SK-N-SH (cell line): ENCODE results near the gene MKRN2. TPM values are rescaled to one million over a fixed set of nuclear protein-coding genes. Genes with fewer than 3 reads are reported as not detected.

Experiments used
- CTCF ChIA-PET: fragments of 300-600, 350-600 bp; formaldehyde crosslinking; extraction: SDS; loops from one replicate; lab custom pipeline; 2021; lab: Yijun Ruan, JAX
- POLR2A ChIA-PET: fragments of 350-600 bp; sonication (Branson Sonifier 250); formaldehyde crosslinking; extraction: SDS; loops from one replicate; lab custom pipeline; 2020; ENCODE audit warnings: antibody characterized with exemption, inconsistent platforms; lab: Yijun Ruan, JAX
- DNase-seq: peaks from one replicate; pipeline ENCODE4 v3.0.0; 2012
- H2AFZ ChIP-seq: fragments of 200-600 bp; sonication (generic); 2 replicates; pipeline ENCODE4 v1.8.1; 2016; ENCODE audit warnings: antibody characterized with exemption, mild to moderate bottlenecking, low read depth
- H3F3A ChIP-seq: fragments of 200-600 bp; sonication (generic); replicated peaks from 2 replicates; pipeline ENCODE3; 2016; ENCODE audit warnings: antibody characterized with exemption, mild to moderate bottlenecking; ENCODE audit not compliant: insufficient read depth
- H3K27ac ChIP-seq, 2 experiments: fragments of 200-500 bp in 1 of 2; fragments of 200-600 bp in 1 of 2; sonication (Bioruptor generic) in 1 of 2; sonication (generic), shearing (Covaris generic) in 1 of 2; 2 replicates each; pipeline versions ENCODE4 v1.5.1 to v1.6.1; 2014 to 2016; ENCODE audit warnings: low read depth in 2 of 2, inconsistent platforms in 1 of 2, low read length in 1 of 2, mild to moderate bottlenecking in 1 of 2, mixed read lengths in 1 of 2
- H3K27me3 ChIP-seq: fragments of 200-600 bp; sonication (generic), shearing (Covaris generic); 2 replicates; pipeline ENCODE4 v1.6.1; 2016; ENCODE audit warnings: mixed run types; ENCODE audit not compliant: insufficient read depth
- H3K36me3 ChIP-seq, 2 experiments: fragments of 200-500 bp in 1 of 2; fragments of 200-600 bp in 1 of 2; sonication (Bioruptor generic) in 1 of 2; sonication (generic) in 1 of 2; replicated peaks in 1 of 2; 2 replicates each; pipeline versions ENCODE3 to v1.5.1; 2014 to 2016; ENCODE audit warnings: low read length in 1 of 2, mild to moderate bottlenecking in 1 of 2; ENCODE audit not compliant: insufficient read depth in 2 of 2, control insufficient read depth in 1 of 2
- H3K4me1 ChIP-seq, 2 experiments: fragments of 200-500 bp in 1 of 2; fragments of 200-600 bp in 1 of 2; sonication (Bioruptor generic) in 1 of 2; sonication (generic), shearing (Covaris generic) in 1 of 2; 2 replicates each; pipeline versions ENCODE4 v1.5.1 to v1.6.1; 2014 to 2016; ENCODE audit warnings: low read depth in 1 of 2, low read length in 1 of 2, mixed run types in 1 of 2; ENCODE audit not compliant: insufficient read depth in 2 of 2, control insufficient read depth in 1 of 2
- H3K4me2 ChIP-seq: fragments of 200-600 bp; sonication (generic), shearing (Covaris generic); 2 replicates; pipeline ENCODE4 v1.6.1; 2017; ENCODE audit warnings: mixed run types
- H3K4me3 ChIP-seq, 2 experiments: fragments of 200-500 bp in 1 of 2; fragments of 200-600 bp in 1 of 2; sonication (Bioruptor generic) in 1 of 2; sonication (generic), shearing (Covaris generic) in 1 of 2; 2 replicates each; pipeline versions ENCODE4 v1.5.1 to v1.8.1; 2014 to 2016; ENCODE audit warnings: low read depth in 2 of 2, inconsistent platforms in 1 of 2, low read length in 1 of 2, mild to moderate bottlenecking in 1 of 2, mixed read lengths in 1 of 2, moderate library complexity in 1 of 2
- H3K79me2 ChIP-seq: fragments of 200-600 bp; sonication (generic); 2 replicates; pipeline ENCODE4 v1.8.1; 2017; ENCODE audit warnings: mild to moderate bottlenecking; ENCODE audit not compliant: insufficient read depth
- H3K9ac ChIP-seq: fragments of 200-600 bp; sonication (generic); 2 replicates; pipeline ENCODE4 v1.6.1; 2017; ENCODE audit warnings: mixed run types
- H3K9me2 ChIP-seq: fragments of 200-600 bp; sonication (generic); 2 replicates; pipeline ENCODE4 v1.6.1; 2017; ENCODE audit warnings: mixed run types
- H3K9me3 ChIP-seq: fragments of 200-600 bp; sonication (generic); 2 replicates; pipeline ENCODE4 v1.6.1; 2017; ENCODE audit warnings: mixed run types, mild to moderate bottlenecking, moderate library complexity
- H4K20me1 ChIP-seq: fragments of 200-600 bp; sonication (generic); 2 replicates; pipeline ENCODE4 v1.6.1; 2017; ENCODE audit warnings: mild to moderate bottlenecking, mixed run types; ENCODE audit not compliant: insufficient read depth
- CHD2 ChIP-seq: fragments of 150-350 bp; IDR thresholded peaks from 2 replicates; pipeline ENCODE4 v1.6.1; 2018; ENCODE audit warnings: low read length; ENCODE audit not compliant: partially characterized antibody
- ELF1 ChIP-seq: IDR thresholded peaks from 2 replicates; pipeline ENCODE4 v1.4.0; 2012
- EP300 ChIP-seq, 2 experiments: IDR thresholded peaks; 2 replicates each; pipeline versions ENCODE4 v1.4.0 to v1.6.1; 2012; ENCODE audit warnings: borderline replicate concordance in 1 of 2, low read depth in 1 of 2, low read length in 1 of 2
- EZH2phosphoT487 ChIP-seq: fragments of 200-600 bp; sonication (generic); IDR thresholded peaks from 2 replicates; pipeline ENCODE4 v1.6.1; 2017; ENCODE audit warnings: low read depth, mixed run types, mild to moderate bottlenecking, antibody characterized with exemption, moderate library complexity, borderline replicate concordance
- FOSL2 ChIP-seq: IDR thresholded peaks from 2 replicates; pipeline ENCODE4 v1.4.0; 2012; ENCODE audit warnings: low read depth, mild to moderate bottlenecking, moderate library complexity, borderline replicate concordance
- FOXJ3 ChIP-seq: sonication (generic); formaldehyde crosslinking; IDR thresholded peaks from 2 replicates; pipeline ENCODE4 v1.5.1; 2020; ENCODE audit warnings: mild to moderate bottlenecking, missing genetic modification reagents
- FOXM1 ChIP-seq: IDR thresholded peaks from 2 replicates; pipeline ENCODE4 v1.4.0; 2012; ENCODE audit warnings: low read depth, mild to moderate bottlenecking
- MEF2A ChIP-seq: IDR thresholded peaks from 2 replicates; pipeline ENCODE4 v1.4.0; 2012; ENCODE audit warnings: low read depth, borderline replicate concordance
- MXI1 ChIP-seq: IDR thresholded peaks from 2 replicates; pipeline ENCODE4 v1.6.1; 2012; ENCODE audit warnings: mild to moderate bottlenecking, low read depth, low read length, improper control_type of control experiment
- POLR2AphosphoS5 ChIP-seq: IDR thresholded peaks from 2 replicates; pipeline ENCODE4 v1.6.1; 2012; ENCODE audit warnings: low read depth, low read length
- RAD21 ChIP-seq: IDR thresholded peaks from 2 replicates; pipeline ENCODE4 v1.6.1; 2012; ENCODE audit warnings: mild to moderate bottlenecking, low read length
- RCOR1 ChIP-seq: fragments of 150-350 bp; IDR thresholded peaks from 2 replicates; pipeline ENCODE4 v1.6.1; 2017; ENCODE audit warnings: antibody characterized with exemption, low read length
- RFX5 ChIP-seq: IDR thresholded peaks from 2 replicates; pipeline ENCODE4 v1.6.1; 2012; ENCODE audit warnings: mild to moderate bottlenecking, improper control_type of control experiment, low read length
- SIN3A ChIP-seq: IDR thresholded peaks from 2 replicates; pipeline ENCODE4 v1.6.1; 2012; ENCODE audit warnings: low read depth, mild to moderate bottlenecking, low read length, moderate library complexity, borderline replicate concordance
- SMC3 ChIP-seq: IDR thresholded peaks from 2 replicates; pipeline ENCODE4 v1.6.1; 2012; ENCODE audit warnings: low read depth, low read length, improper control_type of control experiment
- TEAD4 ChIP-seq: IDR thresholded peaks from 2 replicates; pipeline ENCODE4 v1.4.0; 2012; ENCODE audit warnings: mild to moderate bottlenecking, borderline replicate concordance; ENCODE audit not compliant: insufficient read depth
- USF1 ChIP-seq: IDR thresholded peaks from 2 replicates; pipeline ENCODE4 v1.4.0; 2012; ENCODE audit warnings: low read depth, borderline replicate concordance
- YY1 ChIP-seq: IDR thresholded peaks from 2 replicates; pipeline ENCODE4 v1.4.0; 2012; ENCODE audit warnings: low read depth, mild to moderate bottlenecking
- WGBS: methylation state at CpG from one replicate; pipeline ENCODE4 v1.1.6; 2017; ENCODE audit warnings: low lambda C conversion rate; 5-methylcytosine and 5-hydroxymethylcytosine counted together
- polyA plus RNA-seq, 3 experiments: library from polyadenylated mRNA; depleted of rRNA; stranded (reverse); fragments of >200 nt; gene quantifications; 2 replicates each; pipeline ENCODE4 v1.2.3, GENCODE V29; 2012
- TF ChIP-seq, protein P1 (sequence below): IDR thresholded peaks from 2 replicates; pipeline ENCODE4 v1.4.0; 2012; ENCODE audit warnings: low read depth, borderline replicate concordance
- TF ChIP-seq, protein P2 (sequence below): IDR thresholded peaks from 2 replicates; pipeline ENCODE4; 2012
- TF ChIP-seq, protein P3 (sequence below): IDR thresholded peaks from 2 replicates; pipeline ENCODE4 v1.4.0; 2012; ENCODE audit warnings: low read depth

MKRN2 gene
- polyA plus RNA-seq, 1 of the 3 experiments (the other 2 are of a cell fraction) = 29.8 TPM

- no peak overlapping the region for H3K9ac ChIP-seq
- no peaks in the 10 kb centered on the region for H3K4me1 ChIP-seq
- POLR2A ChIA-PET = no interaction called here
- CTCF ChIA-PET = no interaction called here
- TF ChIP-seq MEF2A (no peak), RCOR1 (no peak)
- TF ChIP-seq, protein P1, sequence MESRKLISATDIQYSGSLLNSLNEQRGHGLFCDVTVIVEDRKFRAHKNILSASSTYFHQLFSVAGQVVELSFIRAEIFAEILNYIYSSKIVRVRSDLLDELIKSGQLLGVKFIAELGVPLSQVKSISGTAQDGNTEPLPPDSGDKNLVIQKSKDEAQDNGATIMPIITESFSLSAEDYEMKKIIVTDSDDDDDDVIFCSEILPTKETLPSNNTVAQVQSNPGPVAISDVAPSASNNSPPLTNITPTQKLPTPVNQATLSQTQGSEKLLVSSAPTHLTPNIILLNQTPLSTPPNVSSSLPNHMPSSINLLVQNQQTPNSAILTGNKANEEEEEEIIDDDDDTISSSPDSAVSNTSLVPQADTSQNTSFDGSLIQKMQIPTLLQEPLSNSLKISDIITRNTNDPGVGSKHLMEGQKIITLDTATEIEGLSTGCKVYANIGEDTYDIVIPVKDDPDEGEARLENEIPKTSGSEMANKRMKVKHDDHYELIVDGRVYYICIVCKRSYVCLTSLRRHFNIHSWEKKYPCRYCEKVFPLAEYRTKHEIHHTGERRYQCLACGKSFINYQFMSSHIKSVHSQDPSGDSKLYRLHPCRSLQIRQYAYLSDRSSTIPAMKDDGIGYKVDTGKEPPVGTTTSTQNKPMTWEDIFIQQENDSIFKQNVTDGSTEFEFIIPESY = no peak
- DNase-seq = no peak
- H4K20me1 ChIP-seq = peaks cover 3% of the 10 kb centered on the region; the same call in 1 of the 2 replicates
- H3K79me2 ChIP-seq = no peaks in the 10 kb centered on the region
- H3K27ac ChIP-seq = no peak overlapping the region
- WGBS = 97% methylated on average over 6 of the region's 6 CpGs
- H3K27me3 ChIP-seq = no peaks in the 10 kb centered on the region
- H3F3A ChIP-seq = peaks cover 10% of the 10 kb centered on the region
- H2AFZ ChIP-seq = no peak overlapping the region
- H3K4me3 ChIP-seq = no peak overlapping the region
- H3K36me3 ChIP-seq = peaks cover 51 to 58% of the 10 kb centered on the region in 2 experiments
- H3K4me2 ChIP-seq = no peak overlapping the region
- no peaks in the 10 kb centered on the region for H3K9me3 ChIP-seq
- no peaks in the 10 kb centered on the region for H3K9me2 ChIP-seq
Observed at GRCh38 chr3:12591456-12591855, 34.6 kb downstream of the MKRN2 start.

DNA sequence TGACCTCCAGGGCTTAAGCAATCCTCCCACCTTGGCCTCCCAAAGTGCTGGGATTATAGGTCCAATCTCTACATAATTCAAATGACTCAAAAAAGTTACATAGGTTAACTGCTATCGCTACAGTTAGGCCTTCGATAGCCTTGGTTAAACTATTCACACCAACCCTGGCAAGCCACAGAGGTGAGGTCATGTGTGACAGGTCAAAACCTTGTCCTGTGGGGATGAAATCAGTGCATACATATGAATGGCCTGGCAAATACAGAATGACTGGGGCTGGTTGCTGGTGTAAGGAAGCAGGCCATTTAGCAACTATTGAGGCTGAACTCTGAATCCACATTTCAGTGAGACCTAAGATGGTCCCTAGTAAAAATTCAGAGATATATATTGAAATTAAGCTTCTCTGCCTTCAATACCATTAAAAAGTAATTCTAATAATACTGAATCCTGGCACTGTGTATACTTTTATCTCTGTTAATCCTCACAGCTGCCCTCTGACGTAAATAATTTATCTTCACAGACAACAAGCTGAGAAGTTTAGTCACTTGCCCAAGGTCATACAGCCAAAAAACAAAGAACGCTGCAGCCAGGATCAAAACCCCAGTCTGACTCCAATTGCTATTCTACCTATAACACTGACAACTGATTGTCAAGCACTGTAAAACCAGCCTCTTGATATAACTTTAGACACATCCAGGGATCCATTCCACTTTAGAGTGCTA, 35.3 kb downstream of the MKRN2 start:
- Histone ChIP-seq H3F3A (peaks cover 10% of the 10 kb centered on the region), H3K9me3 (no peaks in the 10 kb centered on the region), H3K27me3 (no peaks in the 10 kb centered on the region), H4K20me1 (peaks cover 3% of the 10 kb centered on the region; the same call in 1 of the 2 replicates), H3K9ac (no peak overlapping the region), H3K4me1 (no peaks in the 10 kb centered on the region), H3K79me2 (no peaks in the 10 kb centered on the region), H3K9me2 (no peaks in the 10 kb centered on the region), H3K36me3 (peaks cover 51 to 58% of the 10 kb centered on the region in 2 experiments), H3K4me2 (no peak overlapping the region), H3K27ac (no peak overlapping the region), H2AFZ (no peak overlapping the region), H3K4me3 (no peak overlapping the region)
- TF ChIP-seq, protein P1 = no peak
- TF ChIP-seq FOXM1 (no peak), YY1 (no peak), RFX5 (no peak), ELF1 (no peak), TEAD4 (no peak), FOSL2 (no peak), MXI1 (no peak), POLR2AphosphoS5 (no peak), SMC3 (no peak), RAD21 (no peak), USF1 (no peak), SIN3A (no peak), FOXJ3 (CRISPR knock-in tag) (no peak), CHD2 (no peak), EZH2phosphoT487 (no peak), EP300 (IDR thresholded peaks at IDR 0.05; ENCODE audit: borderline replicate concordance in 1 of 2, low read depth in 1 of 2, low read length in 1 of 2) (no peak)
- TF ChIP-seq, protein P2, sequence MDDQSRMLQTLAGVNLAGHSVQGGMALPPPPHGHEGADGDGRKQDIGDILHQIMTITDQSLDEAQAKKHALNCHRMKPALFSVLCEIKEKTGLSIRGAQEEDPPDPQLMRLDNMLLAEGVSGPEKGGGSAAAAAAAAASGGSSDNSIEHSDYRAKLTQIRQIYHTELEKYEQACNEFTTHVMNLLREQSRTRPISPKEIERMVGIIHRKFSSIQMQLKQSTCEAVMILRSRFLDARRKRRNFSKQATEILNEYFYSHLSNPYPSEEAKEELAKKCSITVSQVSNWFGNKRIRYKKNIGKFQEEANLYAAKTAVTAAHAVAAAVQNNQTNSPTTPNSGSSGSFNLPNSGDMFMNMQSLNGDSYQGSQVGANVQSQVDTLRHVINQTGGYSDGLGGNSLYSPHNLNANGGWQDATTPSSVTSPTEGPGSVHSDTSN = no peak
- TF ChIP-seq, protein P3, sequence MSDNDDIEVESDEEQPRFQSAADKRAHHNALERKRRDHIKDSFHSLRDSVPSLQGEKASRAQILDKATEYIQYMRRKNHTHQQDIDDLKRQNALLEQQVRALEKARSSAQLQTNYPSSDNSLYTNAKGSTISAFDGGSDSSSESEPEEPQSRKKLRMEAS = no peak
- ChIA-PET CTCF (interaction anchor here (1.0 kb wide), 1 partner anchor 9 kb away, joined by 4 read pairs; no protein-coding TSS in a partner anchor), POLR2A (no interaction called here)
- DNase-seq = no peak
- WGBS = 97% methylated on average over 4 of the region's 4 CpGs
